Measurements from ENCODE around the gene GCK.

GRCh38 chr7:44208085-44208484 is 18.8 kb upstream of the GCK start:
- TF ChIP-seq CTCF (IDR thresholded peaks at IDR 0.05) = no peak
- no peak for TF ChIP-seq POLR2A (IDR thresholded peaks at IDR 0.05)

Measured in vagina (tissue), 2 donors.